DND-41 (cell line): ENCODE measurements around the gene PGAP3.

Experiments used
- EZH2 ChIP-seq: IDR thresholded peaks from 3 replicates; pipeline ENCODE4 v1.6.1; 2012; ENCODE audit warnings: borderline replicate concordance, low read depth, mild to moderate bottlenecking, moderate library complexity, low read length, inconsistent platforms; ENCODE audit not compliant: severe bottlenecking
- TF ChIP-seq, protein P1 (sequence below): IDR thresholded peaks from 2 replicates; pipeline ENCODE4 v1.5.1; 2012; ENCODE audit warnings: borderline replicate concordance, low read length, moderate library complexity, mild to moderate bottlenecking; ENCODE audit not compliant: poor library complexity, severe bottlenecking; ENCODE audit errors: extremely low read depth

DNA sequence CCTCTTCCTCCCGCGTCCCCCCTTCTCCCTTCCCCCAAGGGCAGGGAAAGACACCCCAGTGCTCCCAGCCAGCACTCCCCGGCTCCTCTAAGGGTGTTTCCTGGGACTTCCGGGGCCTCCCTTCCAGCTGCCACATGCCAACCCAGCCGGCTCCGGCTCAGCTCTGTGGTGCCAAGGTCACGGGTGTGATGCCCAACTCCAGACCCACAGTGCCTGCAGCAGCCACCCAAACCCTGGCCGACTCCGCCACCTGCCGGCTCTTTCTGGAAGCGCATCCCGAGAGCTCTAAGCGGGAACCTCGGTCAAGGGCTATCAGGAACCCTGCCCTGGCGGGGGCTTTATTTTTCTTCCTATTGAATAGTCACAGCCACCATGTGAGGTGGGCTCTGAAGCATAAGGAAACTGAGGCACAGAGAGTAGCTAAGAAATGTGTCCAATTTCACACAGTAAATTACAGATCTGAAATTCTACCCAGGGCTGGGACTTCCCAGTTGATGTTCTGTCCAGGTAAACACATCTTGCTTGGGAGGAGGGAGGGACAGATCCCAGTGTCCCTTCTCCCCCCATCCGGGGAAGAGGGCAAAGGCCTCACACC is 64.4 kb downstream of the PGAP3 start:
- TF ChIP-seq, protein P1, sequence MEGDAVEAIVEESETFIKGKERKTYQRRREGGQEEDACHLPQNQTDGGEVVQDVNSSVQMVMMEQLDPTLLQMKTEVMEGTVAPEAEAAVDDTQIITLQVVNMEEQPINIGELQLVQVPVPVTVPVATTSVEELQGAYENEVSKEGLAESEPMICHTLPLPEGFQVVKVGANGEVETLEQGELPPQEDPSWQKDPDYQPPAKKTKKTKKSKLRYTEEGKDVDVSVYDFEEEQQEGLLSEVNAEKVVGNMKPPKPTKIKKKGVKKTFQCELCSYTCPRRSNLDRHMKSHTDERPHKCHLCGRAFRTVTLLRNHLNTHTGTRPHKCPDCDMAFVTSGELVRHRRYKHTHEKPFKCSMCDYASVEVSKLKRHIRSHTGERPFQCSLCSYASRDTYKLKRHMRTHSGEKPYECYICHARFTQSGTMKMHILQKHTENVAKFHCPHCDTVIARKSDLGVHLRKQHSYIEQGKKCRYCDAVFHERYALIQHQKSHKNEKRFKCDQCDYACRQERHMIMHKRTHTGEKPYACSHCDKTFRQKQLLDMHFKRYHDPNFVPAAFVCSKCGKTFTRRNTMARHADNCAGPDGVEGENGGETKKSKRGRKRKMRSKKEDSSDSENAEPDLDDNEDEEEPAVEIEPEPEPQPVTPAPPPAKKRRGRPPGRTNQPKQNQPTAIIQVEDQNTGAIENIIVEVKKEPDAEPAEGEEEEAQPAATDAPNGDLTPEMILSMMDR = peak; percentile 96
- TF ChIP-seq EZH2 = no peak
